Measurements from ENCODE around the gene IQCE. TPM values are rescaled to one million over a fixed set of nuclear protein-coding genes. Genes with fewer than 3 reads are reported as not detected.

The IQCE gene
- total RNA-seq, 4 donors from 2014 or later = 10.5 to 18.6 (median 12.8) TPM

DNA sequence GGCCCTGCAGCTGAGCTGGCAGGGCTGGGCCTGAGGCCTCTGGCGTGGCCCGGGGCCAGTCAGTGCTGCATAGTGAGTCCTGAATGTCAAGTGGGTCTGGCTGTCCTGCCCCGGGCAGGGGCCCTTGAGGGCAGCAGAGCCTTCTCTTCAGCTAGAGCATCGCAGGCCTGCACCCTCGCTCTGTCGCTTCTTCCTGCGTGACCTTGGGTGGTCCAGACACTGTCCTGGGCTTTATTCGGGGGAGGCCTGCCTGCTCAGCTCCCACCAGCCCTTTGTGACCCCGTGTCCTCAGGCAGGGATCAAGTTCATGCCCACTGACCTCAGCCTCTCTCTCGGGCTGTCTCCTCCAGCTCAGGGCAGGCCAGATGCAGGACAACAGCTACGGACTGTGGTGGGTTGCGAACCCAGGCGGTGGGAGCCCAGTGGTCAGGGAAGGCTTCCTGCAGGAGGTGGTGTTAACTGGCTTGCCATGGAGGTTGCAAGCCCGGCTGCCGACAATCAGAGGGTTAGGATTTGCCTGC, 76.4 kb downstream of the IQCE start:
- TF ChIP-seq CTCF (IDR thresholded peaks at IDR 0.05) (no peak), POLR2A (IDR thresholded peaks at IDR 0.05) (no peak)
- intact Hi-C loops (cut with DNase I; ENCODE audit: low total_unique reads) = no loop called here
- DNase-seq (ENCODE audit: low spot score in 2 of 2) = no peak
- 94 to 95% methylated on average over 13 to 14 of the region's 15 CpGs for WGBS, 2 donors
- no peak overlapping the region for H3K4me3 ChIP-seq (ENCODE audit: low read depth, poor library complexity, severe bottlenecking)

DNA sequence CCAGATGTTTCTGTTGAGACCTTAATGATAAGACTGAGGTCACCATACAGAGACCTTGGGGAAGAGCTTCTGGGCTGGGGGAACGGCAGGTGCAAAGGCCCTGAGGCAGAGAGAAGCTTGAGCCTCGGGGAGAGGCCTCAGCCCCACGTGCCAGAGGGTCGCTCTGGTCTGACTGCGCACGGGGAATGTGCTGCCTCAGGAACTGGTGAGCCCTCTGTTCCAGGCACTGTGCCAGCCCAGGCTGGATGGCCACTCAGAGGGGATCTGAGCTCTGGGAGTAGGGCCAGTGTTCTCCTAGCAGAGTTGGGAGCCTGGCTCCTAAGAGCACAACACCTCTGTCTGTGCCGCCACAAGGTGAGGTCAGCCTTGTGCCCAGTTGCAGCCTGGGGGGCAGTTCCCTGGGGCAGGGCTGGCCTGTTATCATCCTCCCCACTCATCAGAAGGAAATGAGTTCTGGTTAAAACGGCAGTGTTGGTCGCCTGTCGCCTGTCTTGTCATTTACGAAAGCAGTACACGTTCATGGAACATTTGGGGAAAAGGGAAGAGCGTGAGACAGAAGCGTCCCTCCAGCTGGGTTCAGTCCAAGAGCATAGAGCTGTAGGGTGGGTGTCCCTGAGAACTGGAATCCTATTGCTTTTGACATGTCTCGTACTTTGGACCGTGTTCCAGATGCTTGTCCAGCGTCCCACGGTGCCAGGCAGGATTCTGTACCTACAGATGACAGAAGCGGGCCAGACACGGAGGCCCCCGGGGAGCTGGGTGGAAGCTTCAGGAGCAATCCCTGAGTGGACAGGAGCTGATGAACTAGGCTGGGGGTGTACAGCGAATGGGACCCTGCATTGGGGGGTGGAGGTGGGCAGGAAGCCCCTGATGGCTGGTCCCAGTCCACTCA, 77.3 kb downstream of the IQCE start:
- no peak for DNase-seq (ENCODE audit: low spot score in 2 of 2)
- intact Hi-C loops (cut with DNase I; ENCODE audit: low total_unique reads) = no loop called here

GRCh38 chr7:2637066-2637471, 78.3 kb downstream of the IQCE start:
- intact Hi-C loops (cut with DNase I; ENCODE audit: low total_unique reads) = no loop called here
- 86 to 89% methylated on average over 16 of the region's 17 CpGs for WGBS, 2 donors
- no peak overlapping the region for H3K4me3 ChIP-seq (ENCODE audit: low read depth, poor library complexity, severe bottlenecking)
- no peak for DNase-seq (ENCODE audit: low spot score in 2 of 2)
- TF ChIP-seq CTCF (IDR thresholded peaks at IDR 0.05) (no peak), POLR2A (IDR thresholded peaks at IDR 0.05) (no peak)

More for the DNA sequence above, 77.3 kb downstream of the IQCE start:
- no peak for TF ChIP-seq CTCF (IDR thresholded peaks at IDR 0.05)
- no peak for TF ChIP-seq POLR2A (IDR thresholded peaks at IDR 0.05)
- H3K4me3 ChIP-seq (ENCODE audit: low read depth, poor library complexity, severe bottlenecking) = no peak overlapping the region
- 80 to 81% methylated on average over 22 of the region's 22 CpGs for WGBS, 2 donors

DNA sequence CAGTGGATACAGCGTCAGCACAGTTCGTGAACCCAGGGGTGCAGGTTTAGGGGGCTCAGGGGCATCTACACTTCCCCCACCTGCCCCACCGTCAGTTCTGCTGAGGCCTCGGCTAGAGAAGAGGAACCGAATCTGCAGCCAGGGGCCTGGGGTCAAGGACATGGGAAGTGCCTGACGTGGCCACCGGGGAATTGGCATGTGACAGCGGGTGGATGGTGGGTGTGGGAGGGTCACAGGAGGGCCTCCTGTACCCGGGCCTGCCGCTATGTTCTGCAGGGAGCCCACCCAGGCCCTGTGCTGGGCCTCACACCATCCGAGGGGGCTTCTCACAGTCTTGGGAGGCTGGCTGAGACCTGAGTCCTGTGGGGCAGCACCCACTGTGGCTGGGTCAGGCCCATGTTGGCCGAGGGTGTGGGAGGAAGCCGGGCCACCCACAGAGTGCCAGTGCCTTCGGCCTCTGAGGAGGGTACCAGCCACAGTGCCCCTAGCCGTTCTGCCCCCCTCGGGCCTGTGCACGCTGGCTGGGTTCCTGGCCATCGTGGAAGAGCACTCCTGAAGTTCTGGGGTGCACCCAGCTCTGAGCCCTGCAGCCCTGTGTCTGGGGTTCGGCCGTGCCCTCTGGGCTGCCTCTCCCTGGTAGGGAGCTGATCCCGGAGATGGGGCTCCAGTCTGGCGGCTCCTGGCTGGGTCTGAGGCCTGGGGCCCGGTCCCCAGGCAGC, 78.9 kb downstream of the IQCE start:
- WGBS, 2 donors = 59 to 64% methylated on average over 8 to 14 of the region's 23 CpGs
- H3K4me3 ChIP-seq (ENCODE audit: low read depth, poor library complexity, severe bottlenecking) = no peak overlapping the region
- intact Hi-C loops (cut with DNase I; ENCODE audit: low total_unique reads) = no loop called here
- DNase-seq (ENCODE audit: low spot score in 2 of 2) = peak; percentile 71 to 92
- no peak for TF ChIP-seq CTCF (IDR thresholded peaks at IDR 0.05)
- TF ChIP-seq POLR2A (IDR thresholded peaks at IDR 0.05) = no peak

- no peak for DNase-seq (ENCODE audit: low spot score in 2 of 2)
- no peak overlapping the region for H3K4me3 ChIP-seq (ENCODE audit: low read depth, poor library complexity, severe bottlenecking)
- intact Hi-C loops (cut with DNase I; ENCODE audit: low total_unique reads) = no loop called here
- TF ChIP-seq POLR2A (IDR thresholded peaks at IDR 0.05) = no peak
- TF ChIP-seq CTCF (IDR thresholded peaks at IDR 0.05) = no peak
- WGBS, 2 donors = 47 to 75% methylated on average over 29 to 33 of the region's 34 CpGs
Measured at GRCh38 chr7:2638224-2638991, 79.6 kb downstream of the IQCE start.
